Stomach (tissue), 9 donors: ENCODE data around the gene RPUSD3. TPM values are rescaled to one million over a fixed set of nuclear protein-coding genes. Genes with fewer than 3 reads are reported as not detected.

Source experiments
- DNase-seq, 2 donors: peaks; one replicate each; pipeline versions ENCODE4 v3.0.0 to v3.0.0-alpha.2; 2013 to 2019
- H3K27ac ChIP-seq, 5 donors: fragments of 200-600 bp in 4 of 5; sonication (generic) in 4 of 5; one replicate each; pipeline ENCODE4 v1.5.1; 2013 to 2019; ENCODE audit warnings: mild to moderate bottlenecking in 1 of 5, moderate library complexity in 1 of 5
- H3K27me3 ChIP-seq, 3 donors: fragments of 200-600 bp; sonication (generic); one replicate each; pipeline ENCODE4 v1.5.1; 2017 to 2019; ENCODE audit warnings: mixed run types in 1 of 3
- H3K36me3 ChIP-seq, 4 donors: fragments of 200-600 bp; sonication (generic); 1 replicate in 3 of 4; 2 replicates in 1 of 4; pipeline ENCODE4 v1.5.1; 2016 to 2019
- H3K4me1 ChIP-seq, 4 donors: fragments of 200-600 bp; sonication (generic); one replicate each; pipeline ENCODE4 v1.5.1; 2016 to 2019
- H3K4me3 ChIP-seq, 4 donors: fragments of 200-600 bp; sonication (generic) in 3 of 4; one replicate each; pipeline ENCODE4 v1.5.1; 2016 to 2019; ENCODE audit warnings: mild to moderate bottlenecking in 1 of 4
- H3K9me3 ChIP-seq, 4 donors: fragments of 200-600 bp; sonication (generic); one replicate each; pipeline ENCODE4 v1.5.1; 2016 to 2019
- EP300 ChIP-seq: sonication (generic); formaldehyde crosslinking; IDR thresholded peaks from one replicate; pipeline ENCODE4 v1.6.1; 2017; ENCODE audit warnings: antibody characterized with exemption
- POLR2A ChIP-seq, 4 donors: fragments of 450-650 bp; IDR thresholded peaks; one replicate each; pipeline ENCODE4 v1.6.1; 2016; ENCODE audit warnings: antibody characterized with exemption in 4 of 4, control low read depth in 2 of 4, mild to moderate bottlenecking in 1 of 4, moderate library complexity in 1 of 4
- POLR2AphosphoS5 ChIP-seq, 3 donors: sonication (generic); formaldehyde crosslinking; IDR thresholded peaks; one replicate each; pipeline ENCODE4 v1.6.1; 2016; ENCODE audit warnings: antibody characterized with exemption in 3 of 3
- WGBS, 5 donors: extraction: QIAGEN DNeasy Blood & Tissue Kit in 3 of 5; methylation state at CpG; one replicate each; pipeline versions ENCODE4 v1.1.5 to v1.1.7; 2013 to 2018; 5-methylcytosine and 5-hydroxymethylcytosine counted together
- intact Hi-C: fragments of 100-400 bp; cut with DNase I; formaldehyde crosslinking; loops from one replicate; pipeline ENCODE4 v1.15.1; 2023; ENCODE audit warnings: low total_unique reads
- polyA plus RNA-seq, 3 donors: library from polyadenylated mRNA; stranded (reverse); fragments of 200-250 nt; gene quantifications; one replicate each; pipeline ENCODE4 v1.2.3, GENCODE V29; 2013
- total RNA-seq, 5 donors: library from RNA; depleted of rRNA; stranded (reverse); fragments of >200 nt; gene quantifications; one replicate each; pipeline versions ENCODE4 v1.1.0 to v1.2.3, GENCODE V29; 2014 to 2016
- TF ChIP-seq, protein P1 (sequence below), 7 experiments: fragments of 450-650 bp in 4 of 7; fragments of 200-600 bp in 3 of 7; sonication (generic) in 3 of 7; IDR thresholded peaks; one replicate each; pipeline ENCODE4 v1.5.1; 2016 to 2019; ENCODE audit warnings: antibody characterized with exemption in 7 of 7, control low read depth in 2 of 7, mild to moderate bottlenecking in 1 of 7
- donor health status: healthy with polysubstance abuse.
- donor health status: Bipolar disorder and iron deficiency.
- donor health status: healthy.

RPUSD3 gene
- total and polyA plus RNA-seq, 8 donors, result 6.4 to 62.9 (median 29.1) TPM

DNA sequence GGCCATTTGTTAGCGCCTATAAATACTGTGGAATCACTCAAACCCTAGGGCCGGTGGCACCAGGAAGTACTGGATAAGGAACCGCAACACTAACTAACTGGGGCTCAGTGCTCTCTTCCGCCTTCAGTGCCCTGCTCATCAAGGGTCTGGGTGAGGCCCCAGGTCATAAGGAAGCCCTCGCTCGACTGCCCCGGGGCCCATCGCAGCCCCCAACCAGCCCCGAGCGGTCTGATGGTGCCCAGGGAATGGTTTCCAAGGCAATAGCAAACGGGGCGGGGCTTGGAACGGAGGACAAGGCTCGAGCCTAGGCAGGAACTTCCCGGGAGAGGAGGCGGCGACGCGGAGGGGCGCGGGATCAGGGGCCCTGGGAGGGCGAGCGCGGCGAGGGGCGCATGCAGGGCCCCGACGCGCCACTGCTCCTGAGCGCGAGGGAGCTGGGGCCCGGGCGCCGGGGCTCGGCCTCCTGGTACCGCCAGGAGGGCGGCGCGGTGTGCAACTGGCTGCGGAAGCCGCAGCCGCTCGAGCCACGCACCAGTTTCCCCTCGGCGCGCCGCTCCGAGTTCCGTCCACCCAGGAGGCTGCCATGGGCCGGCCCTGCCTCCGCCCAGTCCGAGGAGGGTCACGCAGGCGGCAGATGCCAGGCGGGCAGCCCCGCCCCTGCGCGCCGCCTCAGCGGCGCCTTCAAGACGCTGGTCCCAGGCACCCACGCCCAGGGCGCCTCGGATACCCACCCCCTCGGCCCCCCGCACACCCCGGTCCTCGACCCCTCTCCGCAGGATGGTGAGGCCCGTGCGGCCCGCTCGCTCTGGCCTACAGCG, 34.0 kb downstream of the RPUSD3 start, which contains the start of gene TTLL3:
TSS of gene TTLL3 (plus strand) at position 648 of the 818 bp plus-strand sequence. CDS start 400 bp downstream, outside the sequence.
- Histone ChIP-seq H3K27ac (peak within 1 kb of the TSS; percentile 94 to 98 (median 96)), H3K4me1 (peaks cover 17 to 38% (median 22%) of the 10 kb centered on the region in 4 donors), H3K36me3 (peaks cover 29 to 49% (median 43%) of the 10 kb centered on the region in 4 donors), H3K9me3 (no peaks in the 10 kb centered on the region), H3K27me3 (no peaks in the 10 kb centered on the region), H3K4me3 (peak within 1 kb of the TSS; percentile 64 to 84 (median 73))
- no peak for TF ChIP-seq POLR2A (IDR thresholded peaks at IDR 0.05)
- TF ChIP-seq POLR2AphosphoS5 (IDR thresholded peaks at IDR 0.05), result peak; percentile 20 to 88 (median 82)
- 0 to 2% (median 1%) methylated on average over 12 to 76 of the region's 76 CpGs for WGBS, 5 donors
- DNase-seq, result peak; percentile 76 to 91
- intact Hi-C loops, result no loop called here

DNA sequence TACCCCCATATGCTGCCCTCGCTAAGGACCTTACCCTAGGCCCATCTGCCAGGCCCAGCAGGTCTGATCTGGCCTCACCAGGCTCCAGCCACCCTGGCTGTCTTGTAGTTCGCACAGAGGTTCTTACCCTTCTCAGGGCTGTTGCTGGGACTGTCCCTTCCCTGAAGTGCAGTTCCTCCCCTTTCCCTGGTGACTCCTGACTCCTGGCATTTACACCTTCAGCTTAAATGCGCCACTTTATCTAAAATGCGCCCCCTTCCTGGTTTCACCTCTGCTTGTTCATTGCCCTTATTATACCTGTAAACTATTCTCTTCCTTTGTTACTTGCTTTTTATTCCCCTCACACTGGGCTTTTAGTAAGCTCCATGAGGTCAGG, 34.6 kb downstream of the RPUSD3 start:
- Histone ChIP-seq H3K4me3 (peak overlapping the region; percentile 64 to 84 (median 73)), H3K27ac (peak overlapping the region; percentile 94 to 98 (median 96)), H3K27me3 (no peaks in the 10 kb centered on the region), H3K4me1 (peaks cover 17 to 38% (median 22%) of the 10 kb centered on the region in 4 donors), H3K36me3 (peaks cover 35 to 55% (median 47%) of the 10 kb centered on the region in 4 donors), H3K9me3 (no peaks in the 10 kb centered on the region)
- 41 to 65% (median 53%) methylated on average over 4 of the region's 4 CpGs for WGBS, 5 donors
- intact Hi-C loops, result no loop called here
- DNase-seq, result peak; percentile 40 to 64
- TF ChIP-seq POLR2A (IDR thresholded peaks at IDR 0.05), result no peak
- peak in 1 of 3 donors; percentile 3 for TF ChIP-seq POLR2AphosphoS5 (IDR thresholded peaks at IDR 0.05)
- no peak for TF ChIP-seq EP300

GRCh38 chr3:9808345-9809037, 35.3 kb downstream of the RPUSD3 start:
- intact Hi-C loops, result no loop called here
- peak overlapping the region; percentile 94 to 98 (median 96) for H3K27ac ChIP-seq
- no peaks in the 10 kb centered on the region for H3K9me3 ChIP-seq
- WGBS, 5 donors, result 50 to 82% (median 70%) methylated on average over 7 of the region's 7 CpGs
- H3K4me3 ChIP-seq, result no peak overlapping the region
- peaks cover 39 to 55% (median 48%) of the 10 kb centered on the region in 4 donors for H3K36me3 ChIP-seq
- DNase-seq, result peak in 1 of 2 donors; percentile 51
- H3K4me1 ChIP-seq, result peaks cover 17 to 38% (median 22%) of the 10 kb centered on the region in 4 donors
- no peaks in the 10 kb centered on the region for H3K27me3 ChIP-seq
- no peak for TF ChIP-seq POLR2A (IDR thresholded peaks at IDR 0.05)
- TF ChIP-seq, protein P1, sequence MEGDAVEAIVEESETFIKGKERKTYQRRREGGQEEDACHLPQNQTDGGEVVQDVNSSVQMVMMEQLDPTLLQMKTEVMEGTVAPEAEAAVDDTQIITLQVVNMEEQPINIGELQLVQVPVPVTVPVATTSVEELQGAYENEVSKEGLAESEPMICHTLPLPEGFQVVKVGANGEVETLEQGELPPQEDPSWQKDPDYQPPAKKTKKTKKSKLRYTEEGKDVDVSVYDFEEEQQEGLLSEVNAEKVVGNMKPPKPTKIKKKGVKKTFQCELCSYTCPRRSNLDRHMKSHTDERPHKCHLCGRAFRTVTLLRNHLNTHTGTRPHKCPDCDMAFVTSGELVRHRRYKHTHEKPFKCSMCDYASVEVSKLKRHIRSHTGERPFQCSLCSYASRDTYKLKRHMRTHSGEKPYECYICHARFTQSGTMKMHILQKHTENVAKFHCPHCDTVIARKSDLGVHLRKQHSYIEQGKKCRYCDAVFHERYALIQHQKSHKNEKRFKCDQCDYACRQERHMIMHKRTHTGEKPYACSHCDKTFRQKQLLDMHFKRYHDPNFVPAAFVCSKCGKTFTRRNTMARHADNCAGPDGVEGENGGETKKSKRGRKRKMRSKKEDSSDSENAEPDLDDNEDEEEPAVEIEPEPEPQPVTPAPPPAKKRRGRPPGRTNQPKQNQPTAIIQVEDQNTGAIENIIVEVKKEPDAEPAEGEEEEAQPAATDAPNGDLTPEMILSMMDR (IDR thresholded peaks at IDR 0.05), result no peak
- no peak for TF ChIP-seq POLR2AphosphoS5 (IDR thresholded peaks at IDR 0.05)
- TF ChIP-seq EP300, result no peak

GRCh38 chr3:9807981-9808344, 35.8 kb downstream of the RPUSD3 start:
- WGBS, 5 donors, result 85 to 97% (median 91%) methylated on average over 2 of the region's 2 CpGs
- H3K27me3 ChIP-seq, result no peaks in the 10 kb centered on the region
- no peak for DNase-seq
- TF ChIP-seq POLR2A (IDR thresholded peaks at IDR 0.05) (no peak), POLR2AphosphoS5 (IDR thresholded peaks at IDR 0.05) (no peak), EP300 (no peak)
- intact Hi-C loops, result no loop called here
- H3K4me3 ChIP-seq, result no peak overlapping the region
- H3K36me3 ChIP-seq, result peaks cover 40 to 55% (median 48%) of the 10 kb centered on the region in 4 donors
- H3K4me1 ChIP-seq, result peaks cover 17 to 38% (median 22%) of the 10 kb centered on the region in 4 donors
- peak overlapping the region in 3 of 5 donors; percentile 95 to 98 (median 96) for H3K27ac ChIP-seq
- no peaks in the 10 kb centered on the region for H3K9me3 ChIP-seq

DNA sequence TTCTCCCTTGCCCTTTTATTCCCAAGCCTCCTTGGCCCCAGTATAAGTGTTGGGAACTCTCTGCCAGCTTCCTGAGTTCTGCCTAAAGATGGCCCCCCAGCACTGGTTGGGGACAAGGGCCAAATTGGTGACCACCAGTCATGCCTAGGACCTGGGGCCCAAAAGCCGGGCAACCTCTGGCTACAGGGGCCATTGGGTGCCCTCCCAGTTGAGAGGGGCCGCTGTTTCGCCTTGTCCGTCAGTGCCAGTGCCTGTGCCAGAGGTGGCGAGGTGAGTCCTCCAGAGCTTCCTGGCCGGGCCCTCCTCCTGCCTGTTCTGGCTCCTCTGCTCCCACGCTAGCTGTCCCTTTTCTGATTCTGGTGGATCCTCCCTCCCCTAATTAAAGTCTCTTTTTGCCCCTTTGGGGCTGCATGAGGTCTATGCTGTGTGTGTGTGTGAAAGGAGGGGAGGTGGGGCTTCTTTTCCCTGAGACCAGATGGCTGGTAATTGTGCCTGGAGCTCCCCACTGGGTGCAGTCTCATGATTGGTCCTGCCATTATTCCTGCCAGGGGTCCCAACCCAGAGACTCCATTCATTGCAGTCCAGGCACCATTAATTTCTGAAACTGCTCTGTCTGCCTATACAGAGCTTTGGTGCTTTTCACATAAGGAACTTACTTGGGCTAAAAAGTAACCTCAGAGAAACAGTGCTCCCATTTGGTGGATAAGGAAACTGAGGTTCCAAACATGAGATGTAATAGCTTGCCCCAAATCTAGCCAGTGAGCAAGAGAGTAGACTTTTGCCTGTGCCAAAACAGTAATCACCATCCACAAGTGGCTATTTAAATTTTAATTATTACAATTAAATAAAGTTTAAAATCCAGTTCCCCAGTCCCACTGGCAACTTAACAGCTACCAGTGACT, 36.9 kb downstream of the RPUSD3 start:
- peak overlapping the region in 1 of 5 donors; percentile 20 for H3K27ac ChIP-seq
- no peak for DNase-seq
- H3K27me3 ChIP-seq, result no peaks in the 10 kb centered on the region
- H3K4me1 ChIP-seq, result peaks cover 17 to 38% (median 22%) of the 10 kb centered on the region in 4 donors
- peaks cover 47 to 61% (median 53%) of the 10 kb centered on the region in 4 donors for H3K36me3 ChIP-seq
- H3K9me3 ChIP-seq, result no peaks in the 10 kb centered on the region
- intact Hi-C loops, result no loop called here
- WGBS, 5 donors, result 91 to 100% (median 93%) methylated on average over 4 to 7 of the region's 7 CpGs
- H3K4me3 ChIP-seq, result no peak overlapping the region
- TF ChIP-seq, protein P1 (IDR thresholded peaks at IDR 0.05), result no peak
- no peak for TF ChIP-seq POLR2A (IDR thresholded peaks at IDR 0.05)
- no peak for TF ChIP-seq EP300
- no peak for TF ChIP-seq POLR2AphosphoS5 (IDR thresholded peaks at IDR 0.05)
